ENCODE results near the gene NPL. TPM values are rescaled to one million over a fixed set of nuclear protein-coding genes. Genes with fewer than 3 reads are reported as not detected.

Gene NPL
- total and polyA plus RNA-seq, 12 donors: 1.4 to 26.5 (median 3.1) TPM

- no peak for DNase-seq
These were observed 86.3 kb downstream of the NPL start for GRCh38 chr1:182875889-182876288.

GRCh38 chr1:182877331-182877730, 87.8 kb downstream of the NPL start:
- Histone ChIP-seq H3K4me1 (no peaks in the 10 kb centered on the region), H3K4me3 (no peak overlapping the region), H3K27ac (no peak overlapping the region), H3K9me3 (no peaks in the 10 kb centered on the region), H3K36me3 (peaks cover 0 to 100% (median 99%) of the 10 kb centered on the region in 9 donors), H3K27me3 (no peaks in the 10 kb centered on the region)
- ATAC-seq: no peak
- no peak for DNase-seq
- intact Hi-C loops (cut with DNase I): loop anchor here in 2 of 10 donors (10.0 kb wide), 2 partner anchors 257 to 657 kb away; no protein-coding TSS in a partner anchor
- TF ChIP-seq, protein P1, sequence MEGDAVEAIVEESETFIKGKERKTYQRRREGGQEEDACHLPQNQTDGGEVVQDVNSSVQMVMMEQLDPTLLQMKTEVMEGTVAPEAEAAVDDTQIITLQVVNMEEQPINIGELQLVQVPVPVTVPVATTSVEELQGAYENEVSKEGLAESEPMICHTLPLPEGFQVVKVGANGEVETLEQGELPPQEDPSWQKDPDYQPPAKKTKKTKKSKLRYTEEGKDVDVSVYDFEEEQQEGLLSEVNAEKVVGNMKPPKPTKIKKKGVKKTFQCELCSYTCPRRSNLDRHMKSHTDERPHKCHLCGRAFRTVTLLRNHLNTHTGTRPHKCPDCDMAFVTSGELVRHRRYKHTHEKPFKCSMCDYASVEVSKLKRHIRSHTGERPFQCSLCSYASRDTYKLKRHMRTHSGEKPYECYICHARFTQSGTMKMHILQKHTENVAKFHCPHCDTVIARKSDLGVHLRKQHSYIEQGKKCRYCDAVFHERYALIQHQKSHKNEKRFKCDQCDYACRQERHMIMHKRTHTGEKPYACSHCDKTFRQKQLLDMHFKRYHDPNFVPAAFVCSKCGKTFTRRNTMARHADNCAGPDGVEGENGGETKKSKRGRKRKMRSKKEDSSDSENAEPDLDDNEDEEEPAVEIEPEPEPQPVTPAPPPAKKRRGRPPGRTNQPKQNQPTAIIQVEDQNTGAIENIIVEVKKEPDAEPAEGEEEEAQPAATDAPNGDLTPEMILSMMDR (IDR thresholded peaks at IDR 0.05): no peak

More at GRCh38 chr1:182875889-182876288, 86.3 kb downstream of the NPL start:
- Histone ChIP-seq H3K27ac (no peak overlapping the region), H3K9me3 (no peaks in the 10 kb centered on the region), H3K36me3 (peaks cover 0 to 100% (median 99%) of the 10 kb centered on the region in 9 donors), H3K4me3 (no peak overlapping the region), H3K4me1 (no peaks in the 10 kb centered on the region), H3K27me3 (no peaks in the 10 kb centered on the region)
- TF ChIP-seq, protein P1 (IDR thresholded peaks at IDR 0.05): no peak
- WGBS, 2 donors: 95% methylated on average over 2 of the region's 2 CpGs
- no peak for ATAC-seq
- intact Hi-C loops (cut with DNase I): loop anchor here in 2 of 10 donors (10.0 kb wide), 2 partner anchors 259 to 659 kb away; no protein-coding TSS in a partner anchor

DNA sequence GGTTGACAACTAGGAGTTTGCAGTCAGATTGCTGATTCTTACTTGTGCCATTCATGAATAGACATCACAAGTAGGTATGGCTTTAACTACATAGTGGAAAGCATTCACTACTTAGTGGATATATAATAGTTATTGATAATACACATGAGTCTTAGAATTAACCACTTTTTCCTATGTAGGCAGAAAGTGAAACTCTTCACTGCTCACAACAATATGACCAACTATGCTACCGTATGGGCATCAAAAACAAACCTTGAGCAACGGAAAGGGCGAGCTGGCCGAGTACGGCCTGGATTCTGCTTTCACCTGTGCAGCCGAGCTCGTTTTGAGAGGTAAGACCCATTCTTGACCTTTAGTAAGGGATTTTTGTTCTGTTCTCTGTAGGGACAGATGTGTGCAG, 88.3 kb downstream of the NPL start:
- 95 to 97% methylated on average over 7 of the region's 7 CpGs for WGBS, 2 donors
- Histone ChIP-seq H3K4me1 (no peaks in the 10 kb centered on the region), H3K9me3 (no peaks in the 10 kb centered on the region), H3K27me3 (no peaks in the 10 kb centered on the region), H3K36me3 (peaks cover 0 to 100% (median 100%) of the 10 kb centered on the region in 9 donors), H3K4me3 (no peak overlapping the region), H3K27ac (no peak overlapping the region)
- ATAC-seq (no peak), DNase-seq (no peak)
- TF ChIP-seq, protein P1 (IDR thresholded peaks at IDR 0.05): no peak
- intact Hi-C loops (cut with DNase I): loop anchor here in 2 of 10 donors (10.0 kb wide), 2 partner anchors 257 to 657 kb away; no protein-coding TSS in a partner anchor

Other genes starting within 250 kb of the NPL start
- 1 to 10 TPM; 1.5 to 4.7 (median 3.5) TPM for gene RNASEL, start 200.5 kb upstream of the NPL start, total RNA-seq
- 1 to 10 TPM; 1.4 to 2.2 TPM for gene RNASEL, start 200.5 kb upstream of the NPL start, polyA plus RNA-seq
- gene RGS16, start 185.4 kb upstream of the NPL start, total RNA-seq: 1 to 10 TPM in 9 of 10 donors, under 1 TPM in 1; 0.42 to 8.7 (median 2.1) TPM
- gene RGS16, start 185.4 kb upstream of the NPL start, polyA plus RNA-seq: 1 to 10 TPM; 2.5 TPM
- gene RGS8, start 105.2 kb upstream of the NPL start, total RNA-seq: under 1 TPM in 4 of 10 donors, not detected in 6; 0.05 to 0.56 (median 0.24) TPM
- gene RGS8, start 105.2 kb upstream of the NPL start, polyA plus RNA-seq: not detected
- gene DHX9, start 49.6 kb downstream of the NPL start, total RNA-seq: 10 to 100 TPM; 48.0 to 69.4 (median 55.2) TPM
- gene DHX9, start 49.6 kb downstream of the NPL start, polyA plus RNA-seq: 10 to 100 TPM; 19.5 to 62.9 TPM
- not detected for gene SHCBP1L, start 163.4 kb downstream of the NPL start, total RNA-seq
- under 1 TPM in 1 of 2 donors, not detected in 1; 0.09 TPM for gene SHCBP1L, start 163.4 kb downstream of the NPL start, polyA plus RNA-seq
- gene LAMC1, start 233.6 kb downstream of the NPL start, total RNA-seq: 100 to 1,000 TPM; 100 to 160 (median 116) TPM
- gene LAMC1, start 233.6 kb downstream of the NPL start, polyA plus RNA-seq: 10 to 100 TPM; 22.1 to 60.1 TPM